MM.1S (cell line): ENCODE data around the gene CALD1.

ENCODE experiments used
- DNase-seq: peaks from one replicate; pipeline ENCODE4 v3.0.0-alpha.2; 2015
- H2AFZ ChIP-seq: fragments of 300-600 bp; sonication (generic); 2 replicates; pipeline ENCODE4 v1.6.0; 2016; ENCODE audit warnings: antibody characterized with exemption, low read length
- H3F3A ChIP-seq: fragments of 300-600 bp; sonication (generic); 2 replicates; pipeline ENCODE4 v1.6.1; 2016; ENCODE audit warnings: mild to moderate bottlenecking, antibody characterized with exemption, low read length, moderate library complexity, mixed read lengths; ENCODE audit not compliant: insufficient read depth
- H3K27ac ChIP-seq: fragments of 300-600 bp; sonication (generic); 2 replicates; pipeline ENCODE4 v1.5.1; 2016; ENCODE audit warnings: mild to moderate bottlenecking, low read length
- H3K27me3 ChIP-seq: fragments of 300-600 bp; sonication (generic); replicated peaks from 2 replicates; pipeline ENCODE4 v1.6.0; 2016; ENCODE audit warnings: low read length; ENCODE audit not compliant: insufficient read depth
- H3K36me3 ChIP-seq: fragments of 300-600 bp; sonication (generic); replicated peaks from 2 replicates; pipeline ENCODE4 v1.6.1; 2016; ENCODE audit warnings: mild to moderate bottlenecking, low read length, mixed read lengths; ENCODE audit not compliant: insufficient read depth
- H3K4me1 ChIP-seq: fragments of 300-600 bp; sonication (generic); 2 replicates; pipeline ENCODE4 v1.6.1; 2016; ENCODE audit warnings: low read length, mixed read lengths
- H3K4me2 ChIP-seq: fragments of 300-600 bp; sonication (generic); 2 replicates; pipeline ENCODE4 v1.6.0; 2016; ENCODE audit warnings: low read depth, low read length
- H3K4me3 ChIP-seq: fragments of 300-600 bp; sonication (generic); 2 replicates; pipeline ENCODE4 v1.5.1; 2016; ENCODE audit warnings: low read length, mixed read lengths
- H3K79me2 ChIP-seq: fragments of 300-600 bp; sonication (generic); 2 replicates; pipeline ENCODE4 v1.6.1; 2016; ENCODE audit warnings: mixed run types, low read length, mixed read lengths
- H3K9ac ChIP-seq: fragments of 300-600 bp; sonication (generic); 2 replicates; pipeline ENCODE4 v1.6.1; 2016; ENCODE audit warnings: low read length, mixed read lengths
- H3K9me2 ChIP-seq: fragments of 300-600 bp; sonication (generic); replicated peaks from 2 replicates; pipeline ENCODE4 v1.6.1; 2016; ENCODE audit warnings: mild to moderate bottlenecking, low read length, mixed read lengths; ENCODE audit not compliant: insufficient read depth
- H3K9me3 ChIP-seq: fragments of 300-600 bp; sonication (generic); replicated peaks from 2 replicates; pipeline ENCODE4 v1.6.1; 2016; ENCODE audit warnings: mild to moderate bottlenecking, low read length, mixed read lengths; ENCODE audit not compliant: insufficient read depth
- H4K20me1 ChIP-seq: fragments of 300-600 bp; sonication (generic); 2 replicates; pipeline ENCODE4 v1.6.1; 2016; ENCODE audit warnings: mild to moderate bottlenecking, low read length, moderate library complexity, mixed read lengths; ENCODE audit not compliant: insufficient read depth
- EZH2 ChIP-seq: fragments of 300-600 bp; sonication (generic); optimal IDR thresholded peaks from 2 replicates; pipeline ENCODE3; 2017; ENCODE audit warnings: low read depth, mild to moderate bottlenecking, antibody characterized with exemption, low read length, mixed read lengths
- EZH2phosphoT487 ChIP-seq: fragments of 300-600 bp; sonication (generic); IDR thresholded peaks from 2 replicates; pipeline ENCODE4 v1.6.1; 2018; ENCODE audit warnings: antibody characterized with exemption, low read length
- TF ChIP-seq, protein P1 (sequence below): fragments of 300-600 bp; sonication (generic); IDR thresholded peaks from 2 replicates; pipeline ENCODE4 v1.5.1; 2016; ENCODE audit warnings: antibody characterized with exemption, low read length, mixed read lengths

The CALD1 gene

DNA sequence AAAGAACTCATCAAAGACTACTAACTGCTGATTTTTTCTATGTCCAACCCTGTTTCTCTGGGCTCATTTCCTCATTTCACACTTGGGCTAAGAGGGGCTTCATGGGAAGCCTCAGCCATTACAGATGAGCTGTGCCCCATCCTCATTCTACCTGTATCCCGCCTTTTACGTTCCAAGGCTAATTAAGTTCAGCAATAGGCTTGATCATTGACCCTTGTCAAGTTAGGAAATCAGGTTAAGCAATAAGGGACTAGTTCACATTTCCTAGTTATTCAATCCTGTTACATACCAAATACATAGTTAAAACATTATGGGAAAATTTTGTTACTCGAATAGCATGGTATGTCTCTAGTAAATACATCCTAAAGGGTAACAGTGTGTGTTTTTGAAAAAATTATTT, 177.6 kb downstream of the CALD1 start:
- peaks cover 9% of the 10 kb centered on the region for H3F3A ChIP-seq

DNA sequence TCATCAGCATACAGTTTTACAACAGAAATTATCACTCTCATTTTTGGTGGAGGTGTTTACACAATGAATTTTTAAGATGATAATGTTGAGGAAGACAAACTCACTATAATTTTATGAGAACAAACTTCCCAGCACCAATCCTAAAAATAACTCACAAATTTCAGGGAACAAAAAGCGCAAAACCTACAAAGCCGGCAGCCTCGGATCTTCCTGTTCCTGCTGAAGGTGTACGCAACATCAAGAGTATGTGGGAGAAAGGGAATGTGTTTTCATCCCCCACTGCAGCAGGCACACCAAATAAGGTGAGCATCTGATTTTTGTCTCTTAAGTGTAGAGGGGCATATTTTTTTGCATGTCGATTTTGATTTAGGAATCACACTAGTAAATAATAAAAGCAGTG, 180.4 kb downstream of the CALD1 start:
- Histone ChIP-seq H3K27ac (no peak overlapping the region), H3K9ac (no peak overlapping the region), H2AFZ (no peak overlapping the region), H4K20me1 (no peaks in the 10 kb centered on the region), H3K9me2 (no peaks in the 10 kb centered on the region), H3F3A (0 out of 2 replicates have a peak, but pooled peaks cover 2% of the 10 kb centered on the region), H3K27me3 (no peaks in the 10 kb centered on the region), H3K9me3 (no peaks in the 10 kb centered on the region), H3K79me2 (no peaks in the 10 kb centered on the region), H3K4me3 (no peak overlapping the region), H3K36me3 (no peaks in the 10 kb centered on the region), H3K4me2 (no peak overlapping the region), H3K4me1 (peaks cover 7% of the 10 kb centered on the region; the same call in 1 of the 2 replicates)
- no peak for DNase-seq
- no peak for TF ChIP-seq EZH2phosphoT487
- TF ChIP-seq, protein P1, sequence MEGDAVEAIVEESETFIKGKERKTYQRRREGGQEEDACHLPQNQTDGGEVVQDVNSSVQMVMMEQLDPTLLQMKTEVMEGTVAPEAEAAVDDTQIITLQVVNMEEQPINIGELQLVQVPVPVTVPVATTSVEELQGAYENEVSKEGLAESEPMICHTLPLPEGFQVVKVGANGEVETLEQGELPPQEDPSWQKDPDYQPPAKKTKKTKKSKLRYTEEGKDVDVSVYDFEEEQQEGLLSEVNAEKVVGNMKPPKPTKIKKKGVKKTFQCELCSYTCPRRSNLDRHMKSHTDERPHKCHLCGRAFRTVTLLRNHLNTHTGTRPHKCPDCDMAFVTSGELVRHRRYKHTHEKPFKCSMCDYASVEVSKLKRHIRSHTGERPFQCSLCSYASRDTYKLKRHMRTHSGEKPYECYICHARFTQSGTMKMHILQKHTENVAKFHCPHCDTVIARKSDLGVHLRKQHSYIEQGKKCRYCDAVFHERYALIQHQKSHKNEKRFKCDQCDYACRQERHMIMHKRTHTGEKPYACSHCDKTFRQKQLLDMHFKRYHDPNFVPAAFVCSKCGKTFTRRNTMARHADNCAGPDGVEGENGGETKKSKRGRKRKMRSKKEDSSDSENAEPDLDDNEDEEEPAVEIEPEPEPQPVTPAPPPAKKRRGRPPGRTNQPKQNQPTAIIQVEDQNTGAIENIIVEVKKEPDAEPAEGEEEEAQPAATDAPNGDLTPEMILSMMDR, result no peak
- no peak for TF ChIP-seq EZH2

More for the DNA sequence above, 177.6 kb downstream of the CALD1 start:
- Histone ChIP-seq H4K20me1 (no peaks in the 10 kb centered on the region), H3K4me3 (no peak overlapping the region), H3K4me1 (peaks cover 11% of the 10 kb centered on the region), H3K9me2 (no peaks in the 10 kb centered on the region), H3K9me3 (no peaks in the 10 kb centered on the region), H2AFZ (no peak overlapping the region), H3K9ac (no peak overlapping the region), H3K27ac (no peak overlapping the region), H3K4me2 (no peak overlapping the region), H3K36me3 (no peaks in the 10 kb centered on the region), H3K27me3 (no peaks in the 10 kb centered on the region), H3K79me2 (no peaks in the 10 kb centered on the region)
- no peak for TF ChIP-seq EZH2
- no peak for TF ChIP-seq EZH2phosphoT487
- TF ChIP-seq, protein P1, result no peak
- no peak for DNase-seq

DNA sequence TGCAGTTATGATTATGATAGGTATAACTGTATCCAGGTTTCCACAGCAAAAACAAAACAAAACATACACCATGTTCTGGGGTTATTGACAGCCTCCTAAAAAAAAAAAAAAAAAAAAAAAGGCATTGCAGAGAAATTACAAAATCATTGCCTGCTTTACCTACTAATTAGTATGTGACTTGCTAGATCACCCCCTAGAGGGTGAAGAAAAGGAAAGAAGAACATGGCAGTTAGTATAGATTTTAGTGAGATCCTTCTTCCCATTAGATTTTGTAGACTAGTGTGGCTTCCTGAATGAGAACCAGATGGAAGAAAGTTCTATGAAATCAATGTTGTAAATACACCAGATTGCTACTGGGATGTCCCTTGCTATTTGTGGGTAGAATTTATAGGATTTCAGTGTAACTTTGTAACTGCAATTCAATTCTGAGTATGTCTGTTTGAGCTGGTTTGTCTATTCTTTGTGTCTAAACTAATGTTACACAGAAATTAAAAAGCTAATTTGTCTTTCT, 182.9 kb downstream of the CALD1 start:
- Histone ChIP-seq H3K27ac (no peak overlapping the region), H3K27me3 (no peaks in the 10 kb centered on the region), H3K36me3 (no peaks in the 10 kb centered on the region), H3K4me1 (no peaks in the 10 kb centered on the region), H3K4me3 (no peak overlapping the region), H3K9me3 (no peaks in the 10 kb centered on the region), H2AFZ (no peak overlapping the region; the same call in 1 of the 2 replicates), H3F3A (no peaks in the 10 kb centered on the region), H3K9me2 (no peaks in the 10 kb centered on the region), H3K4me2 (no peak overlapping the region), H3K9ac (no peak overlapping the region), H4K20me1 (no peaks in the 10 kb centered on the region), H3K79me2 (no peaks in the 10 kb centered on the region)
- TF ChIP-seq, protein P1, result no peak; the same call in 1 of the 2 replicates
- TF ChIP-seq EZH2phosphoT487, result no peak
- no peak for TF ChIP-seq EZH2
- no peak for DNase-seq
